IMR-90 (cell line): Measurements from ENCODE around the gene KCNT1. TPM values are rescaled to one million over a fixed set of nuclear protein-coding genes. Genes with fewer than 3 reads are reported as not detected.

ENCODE experiments used
- ATAC-seq: fragments of 200-7000 bp; cut with Tn5 transposase; 2 replicates; pipeline ENCODE4 v1.9.1; 2020; ENCODE audit warnings: low read depth, mild to moderate bottlenecking, moderate library complexity
- BruUV-seq: library from RNA; stranded (reverse); fragments of 400-500 nt; replicated peaks from 2 replicates; lab custom pipeline; 2021; lab: Mats Ljungman, UMichigan
- CTCF ChIA-PET: fragments of 300-600 bp; formaldehyde crosslinking; extraction: SDS; loops from one replicate; lab custom pipeline; 2021; ENCODE audit warnings: antibody characterized with exemption; lab: Yijun Ruan, JAX
- POLR2A ChIA-PET: fragments of 300-600 bp; sonication (Branson Sonifier 250); formaldehyde crosslinking; loops from one replicate; lab custom pipeline; 2022; ENCODE audit warnings: antibody characterized with exemption; ENCODE audit not compliant: unreplicated experiment; lab: Charles Lee
- DNase-seq: peaks from one replicate; pipeline ENCODE4 v3.0.0; 2013
- H2AFZ ChIP-seq: replicated peaks from 2 replicates; pipeline ENCODE3; 2013; ENCODE audit warnings: low read length, mild to moderate bottlenecking; ENCODE audit not compliant: poor library complexity
- H2AK5ac ChIP-seq: 2 replicates; pipeline ENCODE4 v1.6.1; 2013; ENCODE audit warnings: low read depth, low read length, inconsistent platforms
- H2AK9ac ChIP-seq: replicated peaks from 2 replicates; pipeline ENCODE3; 2013; ENCODE audit warnings: mild to moderate bottlenecking, low read depth, low read length, moderate library complexity; ENCODE audit not compliant: poor library complexity
- H2BK120ac ChIP-seq: 2 replicates; pipeline ENCODE4 v1.6.1; 2013; ENCODE audit warnings: low read depth, low read length, inconsistent platforms
- H2BK15ac ChIP-seq: 3 replicates; pipeline ENCODE4 v1.6.1; 2013; ENCODE audit warnings: low read depth, low read length, inconsistent platforms
- H2BK20ac ChIP-seq: 2 replicates; pipeline ENCODE4 v1.6.1; 2013; ENCODE audit warnings: low read depth, mild to moderate bottlenecking, inconsistent platforms, low read length, moderate library complexity
- H2BK5ac ChIP-seq: 2 replicates; pipeline ENCODE4 v1.6.1; 2013; ENCODE audit warnings: mild to moderate bottlenecking, low read depth, low read length, inconsistent platforms; ENCODE audit not compliant: poor library complexity, severe bottlenecking
- H3K14ac ChIP-seq: replicated peaks from 2 replicates; pipeline ENCODE4 v1.6.1; 2013; ENCODE audit warnings: low read depth, low read length, inconsistent platforms
- H3K18ac ChIP-seq: 2 replicates; pipeline ENCODE4 v1.6.1; 2013; ENCODE audit warnings: low read depth, low read length, control low read depth
- H3K23ac ChIP-seq: 2 replicates; pipeline ENCODE4 v1.6.1; 2013; ENCODE audit warnings: low read depth, low read length, inconsistent platforms
- H3K27ac ChIP-seq: 2 replicates; pipeline ENCODE4 v1.5.1; 2013; ENCODE audit warnings: mild to moderate bottlenecking, control low read depth, low read length; ENCODE audit not compliant: insufficient read depth
- H3K27me3 ChIP-seq: 2 replicates; pipeline ENCODE4 v1.6.1; 2013; ENCODE audit warnings: low read length; ENCODE audit not compliant: control insufficient read depth, insufficient read depth
- H3K36me3 ChIP-seq: 2 replicates; pipeline ENCODE4 v1.6.1; 2013; ENCODE audit warnings: low read length, mixed read lengths; ENCODE audit not compliant: control insufficient read depth, insufficient read depth
- H3K4ac ChIP-seq: 2 replicates; pipeline ENCODE4 v1.6.1; 2013; ENCODE audit warnings: low read depth, low read length, inconsistent platforms
- H3K4me1 ChIP-seq: 2 replicates; pipeline ENCODE4 v1.6.1; 2013; ENCODE audit warnings: low read length, mixed read lengths; ENCODE audit not compliant: control insufficient read depth, insufficient read depth
- H3K4me2 ChIP-seq: 2 replicates; pipeline ENCODE4 v1.6.1; 2013; ENCODE audit warnings: low read depth, mild to moderate bottlenecking, control low read depth, low read length, moderate library complexity
- H3K4me3 ChIP-seq: 2 replicates; pipeline ENCODE4 v1.5.1; 2013; ENCODE audit warnings: low read depth, mild to moderate bottlenecking, control low read depth, low read length, moderate library complexity; ENCODE audit not compliant: insufficient read depth
- H3K56ac ChIP-seq: 2 replicates; pipeline ENCODE4 v1.6.1; 2013; ENCODE audit warnings: low read length, inconsistent platforms; ENCODE audit not compliant: insufficient read depth; ENCODE audit errors: extremely low read depth
- H3K79me1 ChIP-seq, 2 experiments: 2 replicates each; pipeline ENCODE4 v1.6.1; 2013; ENCODE audit warnings: low read length in 2 of 2, inconsistent platforms in 1 of 2, low read depth in 1 of 2
- H3K9ac ChIP-seq: 2 replicates; pipeline ENCODE4 v1.6.1; 2013; ENCODE audit warnings: low read depth, low read length, control low read depth
- H3K9me1 ChIP-seq: 2 replicates; pipeline ENCODE4 v1.6.1; 2013; ENCODE audit warnings: low read length, inconsistent platforms; ENCODE audit not compliant: insufficient read depth
- H3K9me3 ChIP-seq: 2 replicates; pipeline ENCODE4 v1.6.1; 2013; ENCODE audit warnings: low read length; ENCODE audit not compliant: control insufficient read depth, insufficient read depth
- H4K20me1 ChIP-seq: 2 replicates; pipeline ENCODE4 v1.6.1; 2013; ENCODE audit warnings: low read length, inconsistent platforms; ENCODE audit not compliant: insufficient read depth
- H4K5ac ChIP-seq: 2 replicates; pipeline ENCODE4 v1.6.1; 2013; ENCODE audit warnings: mild to moderate bottlenecking, low read depth, low read length, control low read depth
- H4K8ac ChIP-seq, 2 experiments: 2 replicates each; pipeline ENCODE4 v1.6.1; 2013; ENCODE audit warnings: low read depth in 2 of 2, low read length in 2 of 2, control low read depth in 1 of 2, inconsistent platforms in 1 of 2
- H4K91ac ChIP-seq: 2 replicates; pipeline ENCODE4 v1.6.1; 2013; ENCODE audit warnings: low read depth, low read length, inconsistent platforms; ENCODE audit not compliant: insufficient read depth
- POLR2A ChIP-seq: IDR thresholded peaks from 2 replicates; pipeline ENCODE4 v1.6.1; 2012; ENCODE audit warnings: mild to moderate bottlenecking, low read depth, low read length
- WGBS, 2 experiments: methylation state at CpG; one replicate each; pipeline versions ENCODE4 v1.1.5 to v1.1.7; 2013; ENCODE audit warnings: missing lambda C conversion rate in 2 of 2; ENCODE audit not compliant: insufficient read length in 1 of 2; ENCODE audit errors: extremely low coverage in 2 of 2; 5-methylcytosine and 5-hydroxymethylcytosine counted together
- dilution Hi-C: fragments of 300-500 bp; cut with HindIII; formaldehyde crosslinking; loops from one replicate; pipeline ENCODE4 v1.14.3; 2018; ENCODE audit warnings: low sequenced_read_pairs; ENCODE audit not compliant: unreplicated experiment
- in situ Hi-C: fragments of 300-500 bp; cut with MboI; formaldehyde crosslinking; loops from 3 replicates; pipeline ENCODE4 v1.14.3; 2019; ENCODE audit warnings: low sequenced_read_pairs, inconsistent platforms, mixed read lengths
- intact Hi-C: fragments of 100-400 bp; cut with micrococcal nuclease; formaldehyde crosslinking; loops from 2 replicates; pipeline ENCODE4 v1.10.0; 2022
- polyA plus RNA-seq, 3 experiments: library from polyadenylated mRNA; depleted of rRNA; stranded (reverse); fragments of >200 nt; gene quantifications; 2 replicates each; pipeline ENCODE4 v1.2.3, GENCODE V29; 2012; ENCODE audit warnings: low replicate concordance in 1 of 3
- total RNA-seq: library from RNA; depleted of rRNA; stranded (reverse); fragments of >200 nt; gene quantifications from 2 replicates; pipeline ENCODE4 v1.2.3, GENCODE V29; 2012

Gene KCNT1
- total and polyA plus RNA-seq, 2 of the 4 experiments (the other 2 are of a cell fraction): not detected

GRCh38 chr9:135751501-135751900 lies 49.5 kb downstream of the KCNT1 start:
- H3K9ac ChIP-seq: no peak overlapping the region
- DNase-seq (no peak), ATAC-seq (no peak)
- dilution Hi-C loops (no loop called here), intact Hi-C loops (no loop called here), in situ Hi-C loops (no loop called here)
- H3K4me3 ChIP-seq: no peak overlapping the region
- H3K14ac ChIP-seq: no peak overlapping the region
- no peak overlapping the region for H2AK9ac ChIP-seq
- H4K20me1 ChIP-seq: no peaks in the 10 kb centered on the region
- H4K91ac ChIP-seq: no peak overlapping the region
- no peaks in the 10 kb centered on the region for H3K36me3 ChIP-seq
- H4K5ac ChIP-seq: no peak overlapping the region
- no peak overlapping the region for H3K4me2 ChIP-seq
- H3K23ac ChIP-seq: no peak overlapping the region
- H2BK5ac ChIP-seq: no peak overlapping the region
- no peak overlapping the region for H2AK5ac ChIP-seq
- H3K27me3 ChIP-seq: peaks cover 2% of the 10 kb centered on the region; the same call in 1 of the 2 replicates
- H3K18ac ChIP-seq: no peak overlapping the region
- no peak overlapping the region for H4K8ac ChIP-seq
- no peak overlapping the region for H3K27ac ChIP-seq
- POLR2A ChIA-PET: no interaction called here
- no peaks in the 10 kb centered on the region for H3K79me1 ChIP-seq
- H3K9me3 ChIP-seq: 0 out of 2 replicates have a peak, but pooled peaks cover 2% of the 10 kb centered on the region
- no peak overlapping the region for H3K56ac ChIP-seq
- no peak overlapping the region for H2BK120ac ChIP-seq
- TF ChIP-seq POLR2A: no peak
- WGBS, 2 experiments: 41% methylated on average over 8 of the region's 13 CpGs; no CpG with 5 or more reads in 1 of the 2 experiments
- H3K9me1 ChIP-seq: no peaks in the 10 kb centered on the region
- CTCF ChIA-PET: no interaction called here
- BruUV-seq: no TSS peak
- no peak overlapping the region for H3K4ac ChIP-seq
- no peak overlapping the region for H2BK20ac ChIP-seq
- H2AFZ ChIP-seq: no peak overlapping the region
- H2BK15ac ChIP-seq: no peak overlapping the region
- no peaks in the 10 kb centered on the region for H3K4me1 ChIP-seq
